ENCODE results near the gene GPC6.

GRCh38 chr13:93865235-93865634 lies 638.6 kb downstream of the GPC6 start:
- TF ChIP-seq CTCF (IDR thresholded peaks at IDR 0.05) = no peak
- no peak for TF ChIP-seq POLR2AphosphoS5 (IDR thresholded peaks at IDR 0.05)
- no peak for TF ChIP-seq POLR2A (IDR thresholded peaks at IDR 0.05)
